T-helper 1 cell treated with Interleukin-12 subunit alpha and Interleukin-12 subunit beta and Interleukin-4 antibody, amounts not matched to agents 30 ng/mL and 1 ng/mL, for 36 hours (primary cell): ENCODE data around the gene NEUROD4. TPM values are rescaled to one million over a fixed set of nuclear protein-coding genes. Genes with fewer than 3 reads are reported as not detected.

ENCODE experiments used
- intact Hi-C: fragments of 100-400 bp; cut with micrococcal nuclease; formaldehyde crosslinking; loops from one replicate; pipeline ENCODE4 v1.15.1; 2024
- total RNA-seq: library from RNA; stranded (reverse); gene quantifications from 2 replicates; pipeline ENCODE4 v1.2.3, GENCODE V29; 2022

Gene NEUROD4, protein sequence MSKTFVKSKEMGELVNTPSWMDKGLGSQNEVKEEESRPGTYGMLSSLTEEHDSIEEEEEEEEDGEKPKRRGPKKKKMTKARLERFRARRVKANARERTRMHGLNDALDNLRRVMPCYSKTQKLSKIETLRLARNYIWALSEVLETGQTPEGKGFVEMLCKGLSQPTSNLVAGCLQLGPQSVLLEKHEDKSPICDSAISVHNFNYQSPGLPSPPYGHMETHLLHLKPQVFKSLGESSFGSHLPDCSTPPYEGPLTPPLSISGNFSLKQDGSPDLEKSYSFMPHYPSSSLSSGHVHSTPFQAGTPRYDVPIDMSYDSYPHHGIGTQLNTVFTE
- total RNA-seq = not detected in 2 replicates

DNA sequence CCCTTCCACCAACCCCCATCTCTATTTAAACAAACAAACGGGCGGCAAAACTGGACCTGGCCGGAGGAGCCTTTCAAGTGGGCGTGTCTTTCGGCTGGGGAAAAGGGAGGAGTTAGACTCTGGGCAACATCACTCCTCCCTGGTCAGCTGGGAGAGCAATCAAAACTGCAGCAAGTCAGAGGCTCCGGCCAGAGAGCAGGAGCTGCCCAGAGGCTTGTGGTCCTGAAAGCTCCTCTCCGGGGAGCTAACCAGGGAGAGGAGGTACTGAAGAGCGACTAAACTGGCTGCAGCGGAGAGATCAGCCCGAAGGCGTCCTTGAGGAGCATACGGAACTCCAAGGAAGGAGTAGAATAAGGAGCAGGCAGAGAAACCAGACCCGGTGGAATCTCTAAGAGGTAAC lies at the start of gene NEUROD4:
NEUROD4 (plus strand) TSS at position 191 of the 400 bp plus-strand sequence. CDS start 6,466 bp downstream, outside the sequence.
- intact Hi-C loops = no loop called here

DNA sequence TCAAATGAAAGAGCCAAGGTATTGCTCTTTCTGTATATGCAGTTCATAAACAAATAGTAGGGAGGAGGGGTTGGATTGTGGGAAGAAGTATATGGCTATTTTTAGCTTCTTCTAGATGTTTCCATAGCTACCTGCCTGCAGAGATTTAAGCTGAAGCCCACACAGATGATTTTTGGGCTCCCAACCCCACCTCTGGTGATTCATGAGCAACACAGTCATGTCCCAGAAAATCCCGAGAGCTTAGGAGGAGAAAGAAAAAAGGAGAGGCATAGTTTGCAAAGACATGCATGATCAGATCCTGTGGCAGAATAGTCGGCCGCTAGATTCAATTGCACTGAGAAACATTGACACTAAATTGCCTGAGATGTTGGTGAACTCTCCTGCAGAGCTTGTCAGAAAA lies 49.0 kb upstream of the NEUROD4 start:
- intact Hi-C loops = no loop called here

DNA sequence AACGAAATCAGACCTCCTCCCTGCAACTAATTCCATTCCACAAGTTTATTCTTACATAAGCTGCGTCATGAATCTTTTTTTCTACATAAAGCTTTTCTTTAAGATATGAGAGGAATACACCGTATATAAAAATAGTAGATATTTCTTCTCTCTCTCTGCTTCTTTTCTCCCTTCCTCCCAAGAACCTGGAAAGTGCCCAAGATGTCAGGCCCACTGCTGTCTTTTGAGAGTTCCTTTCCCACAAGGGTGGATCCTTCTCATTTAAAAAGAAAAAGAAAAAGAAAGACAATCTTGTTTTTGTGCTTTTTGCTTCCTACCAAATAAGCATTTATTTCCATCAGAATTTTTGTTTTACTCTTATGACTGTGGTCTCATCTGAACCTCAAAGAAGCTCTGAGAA lies 46.2 kb upstream of the NEUROD4 start:
- intact Hi-C loops = no loop called here

DNA sequence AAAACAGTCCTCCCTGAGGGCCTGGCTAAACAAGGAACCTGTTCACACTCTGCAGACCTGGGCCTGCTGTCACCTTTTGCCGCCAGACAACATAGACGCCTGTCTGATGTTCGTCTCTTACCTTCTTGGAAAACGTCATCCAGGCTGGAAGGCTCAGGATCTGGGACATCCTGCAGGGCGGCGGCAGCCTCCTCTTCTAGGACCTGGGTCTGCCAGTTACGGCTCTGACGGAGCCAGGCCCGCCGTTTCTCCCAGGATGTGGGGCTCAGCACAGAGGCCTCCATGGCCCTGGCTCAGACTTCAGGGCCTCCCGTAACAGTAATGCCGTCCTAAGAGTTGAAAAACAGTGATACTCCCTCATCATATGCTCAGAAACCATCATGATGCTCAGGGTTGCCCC lies 45.5 kb upstream of the NEUROD4 start:
- intact Hi-C loops = no loop called here

DNA sequence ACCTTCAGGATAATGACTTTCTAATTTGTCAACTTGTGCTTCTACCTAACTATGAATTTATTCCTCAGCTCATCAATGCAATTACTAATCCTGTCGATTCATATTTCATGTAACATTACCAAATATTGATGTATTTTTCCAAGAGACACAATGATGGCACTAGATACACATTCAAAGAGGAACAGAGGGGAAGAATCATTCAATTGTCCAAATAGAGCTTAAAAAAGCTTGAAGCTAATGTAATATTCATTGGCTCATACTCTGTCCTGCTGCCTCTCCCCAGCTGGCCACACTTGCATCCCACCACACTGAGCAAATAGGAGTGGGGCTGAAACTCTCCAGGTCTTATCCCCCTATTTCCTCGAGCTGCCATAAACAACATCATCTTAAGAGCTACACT lies 44.5 kb upstream of the NEUROD4 start:
- intact Hi-C loops = no loop called here

DNA sequence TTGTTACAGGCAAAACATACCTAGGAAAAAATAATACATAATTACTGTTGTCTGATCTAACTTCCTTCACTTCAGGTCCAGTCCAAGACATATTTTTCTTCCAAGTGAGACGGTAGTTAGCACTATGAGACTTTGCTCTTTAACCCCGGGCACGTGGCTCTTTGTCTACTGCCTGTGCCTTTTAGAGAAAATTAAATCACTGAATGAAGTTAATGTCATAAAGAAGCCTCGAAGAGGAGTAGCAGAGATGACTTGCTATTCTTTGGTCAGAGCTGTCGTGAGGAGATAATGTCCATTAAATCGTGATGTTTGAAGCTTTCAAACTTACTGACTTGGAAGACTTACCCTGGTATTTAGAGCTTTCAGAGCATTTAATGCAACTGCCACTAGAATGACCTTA lies 43.9 kb upstream of the NEUROD4 start:
- intact Hi-C loops = no loop called here

DNA sequence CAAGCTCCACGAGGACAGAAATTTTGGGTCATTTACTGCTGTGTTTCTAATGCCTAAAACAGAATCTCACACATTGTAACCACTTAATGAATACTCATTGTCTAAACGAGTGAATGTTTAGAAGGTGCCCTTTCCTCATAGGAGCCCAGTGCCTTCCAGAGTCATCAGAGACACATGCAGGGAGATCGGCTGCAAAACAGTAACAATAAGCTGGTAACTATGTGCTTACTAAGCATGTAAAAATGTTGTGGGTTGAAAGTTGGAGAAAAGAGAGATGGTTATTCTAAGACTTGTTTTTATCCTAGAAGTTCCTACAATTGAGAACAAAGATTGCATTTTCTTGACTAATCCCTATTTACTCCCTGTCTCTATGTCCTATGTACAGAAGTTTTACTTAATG lies 42.6 kb upstream of the NEUROD4 start:
- intact Hi-C loops = no loop called here

DNA sequence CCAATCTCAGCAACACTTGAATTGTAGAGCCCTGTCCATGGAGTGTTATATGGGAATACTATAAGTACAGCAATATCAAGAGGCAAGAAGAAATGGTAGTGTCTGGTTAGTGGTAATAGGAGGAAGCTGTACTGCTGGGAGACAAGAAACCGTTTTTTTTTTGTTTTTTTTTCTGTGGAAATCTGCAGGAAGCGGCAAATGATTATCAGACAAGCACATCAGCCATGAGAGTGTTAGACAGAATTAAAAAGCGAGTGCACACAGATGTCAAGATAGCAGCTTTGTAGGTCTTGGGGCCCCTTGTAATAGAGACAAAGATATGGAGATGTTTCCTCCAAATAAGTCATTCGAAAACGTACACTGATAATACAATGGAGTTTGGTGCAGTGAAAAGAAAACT lies 41.9 kb upstream of the NEUROD4 start:
- intact Hi-C loops = loop anchor here (1.0 kb wide), 1 partner anchor 9 kb away; no protein-coding TSS in a partner anchor

DNA sequence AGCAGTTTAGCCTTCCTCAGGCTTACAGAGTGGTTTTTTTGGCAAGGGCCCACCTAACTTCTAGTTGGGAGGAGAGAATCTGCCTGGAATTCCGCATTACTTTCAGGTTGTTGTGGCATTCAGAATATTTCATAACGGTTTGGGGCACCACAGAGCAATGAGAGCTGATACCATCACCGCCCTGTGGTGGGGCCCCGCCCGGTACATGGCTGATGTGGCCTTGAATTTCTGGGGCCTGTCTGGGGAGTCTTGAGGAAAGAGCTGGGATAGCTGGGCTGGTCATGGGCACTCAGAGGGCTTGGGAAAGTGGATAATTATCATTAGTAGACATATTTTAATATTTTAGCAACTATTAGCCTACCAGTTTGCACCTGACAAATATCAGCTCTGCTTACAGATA lies 39.4 kb upstream of the NEUROD4 start:
- intact Hi-C loops = loop anchor here (5.0 to 10.0 kb wide), 4 partner anchors 416 to 947 kb away; partner anchors contain the start of genes CBX5, HNRNPA1 and PYM1

DNA sequence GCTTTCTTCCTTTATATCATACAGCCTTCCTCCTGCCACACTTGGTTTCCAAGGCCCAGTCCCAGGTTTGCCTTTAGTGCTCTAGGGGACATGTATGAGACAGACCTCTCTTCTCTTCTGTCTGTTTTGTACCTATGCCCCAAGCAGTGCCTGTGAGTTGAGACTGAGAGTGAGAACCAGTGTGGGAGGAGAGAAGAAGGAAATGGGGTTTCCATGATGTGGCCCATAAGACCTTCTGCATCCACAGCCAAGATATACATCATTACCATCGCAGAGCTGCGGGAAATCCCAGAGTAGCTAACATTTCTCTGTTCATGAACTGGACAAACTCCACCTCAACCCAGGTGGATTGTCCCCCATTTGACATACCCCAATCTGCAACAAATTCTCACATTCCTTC lies 38.0 kb upstream of the NEUROD4 start:
- intact Hi-C loops = loop anchor here (5.0 to 10.0 kb wide), 4 partner anchors 417 to 946 kb away; partner anchors contain the start of genes CBX5, HNRNPA1 and PYM1

DNA sequence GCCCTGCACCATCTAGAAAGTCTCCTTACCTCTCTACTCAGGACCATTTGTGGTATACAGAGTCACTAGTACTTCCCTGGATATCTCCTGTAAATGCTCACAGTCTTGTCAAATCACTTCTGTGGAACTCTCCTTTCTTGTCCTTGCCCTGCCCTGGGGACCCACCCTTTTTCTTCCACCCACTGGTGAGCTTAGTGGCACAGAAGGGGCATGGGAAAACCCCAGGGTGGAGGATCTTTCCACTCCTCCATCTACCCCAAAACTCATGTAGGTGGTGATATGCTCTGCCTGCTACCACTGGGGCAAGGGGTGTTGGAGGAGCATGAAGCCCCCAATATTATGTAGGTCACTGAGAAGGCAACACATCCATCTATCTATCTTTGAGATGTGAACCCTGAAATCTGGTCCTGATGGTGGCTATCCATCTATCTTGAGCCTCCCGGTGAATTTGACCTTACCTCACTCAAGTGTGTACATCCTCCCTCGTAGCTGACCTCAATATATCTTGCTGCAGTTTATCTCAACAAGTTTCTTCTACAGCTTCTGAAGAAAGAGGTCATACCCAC lies 36.2 kb upstream of the NEUROD4 start:
- intact Hi-C loops = loop anchor here (1.0 to 10.0 kb wide), 10 partner anchors 10 to 944 kb away; partner anchors contain the start of genes CBX5, HNRNPA1, MUCL1 and PYM1

DNA sequence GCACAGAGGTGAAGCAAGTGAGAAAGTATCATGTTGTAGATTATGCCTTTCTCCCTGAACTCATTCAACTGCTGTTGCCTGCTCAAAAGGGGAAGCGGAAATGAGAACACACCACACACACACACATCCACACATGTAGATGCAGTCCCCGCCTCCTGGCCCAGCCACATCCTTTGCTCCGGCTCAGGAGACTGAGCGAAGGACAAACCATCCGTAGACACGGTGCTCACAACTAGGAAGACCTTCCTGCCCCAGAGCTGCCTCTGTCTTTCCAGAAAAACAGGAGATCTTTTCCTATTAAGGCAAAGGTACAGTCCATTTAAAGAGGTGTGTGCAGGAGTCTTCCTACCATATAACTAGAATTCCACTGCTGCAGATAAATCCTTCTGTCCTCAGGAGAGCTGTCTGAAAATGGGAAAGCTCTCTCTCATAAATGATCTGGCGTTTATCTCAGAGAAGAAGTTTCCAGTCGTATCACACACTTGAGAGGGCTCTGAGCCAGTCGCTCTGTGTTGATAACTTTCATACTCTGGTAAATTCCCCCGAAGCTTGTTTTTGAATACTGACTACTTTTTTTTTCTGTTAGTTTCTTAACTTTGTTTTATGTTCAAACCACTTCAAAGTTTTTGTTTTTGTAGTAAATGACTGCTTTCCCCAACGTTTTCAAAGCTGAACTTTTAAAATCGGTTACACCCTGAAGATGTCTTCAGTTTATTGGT lies 35.0 kb upstream of the NEUROD4 start, which contains the start of gene TESPA1:
TESPA1 (minus strand) TSS at position 105 of the 719 bp plus-strand sequence. CDS start 10,200 bp downstream, outside the sequence.
- intact Hi-C loops = loop anchor here (1.0 to 10.0 kb wide), 10 partner anchors 8 to 942 kb away; partner anchors contain the start of genes CBX5, HNRNPA1, MUCL1 and NCKAP1L

DNA sequence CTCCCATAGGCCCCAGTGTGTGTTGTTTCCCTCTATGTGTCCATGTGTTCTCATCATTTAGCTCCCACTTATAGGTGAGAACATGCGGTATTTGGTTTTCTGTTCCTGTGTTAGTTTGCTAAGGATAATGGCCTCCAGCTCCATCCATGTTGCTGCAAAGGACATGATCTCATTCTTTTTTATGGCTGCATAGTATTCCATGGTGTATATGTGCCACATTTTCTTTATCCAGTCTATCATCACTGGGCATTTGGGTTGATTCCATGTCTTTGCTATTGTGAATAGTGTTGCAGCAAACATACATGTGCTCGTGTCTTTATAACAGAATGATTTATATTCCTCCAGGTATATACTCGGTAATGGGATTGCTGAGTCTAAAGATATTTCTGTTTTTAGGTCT lies 33.0 kb upstream of the NEUROD4 start:
- intact Hi-C loops = loop anchor here (10.0 kb wide), 2 partner anchors 422 to 772 kb away; no protein-coding TSS in a partner anchor

DNA sequence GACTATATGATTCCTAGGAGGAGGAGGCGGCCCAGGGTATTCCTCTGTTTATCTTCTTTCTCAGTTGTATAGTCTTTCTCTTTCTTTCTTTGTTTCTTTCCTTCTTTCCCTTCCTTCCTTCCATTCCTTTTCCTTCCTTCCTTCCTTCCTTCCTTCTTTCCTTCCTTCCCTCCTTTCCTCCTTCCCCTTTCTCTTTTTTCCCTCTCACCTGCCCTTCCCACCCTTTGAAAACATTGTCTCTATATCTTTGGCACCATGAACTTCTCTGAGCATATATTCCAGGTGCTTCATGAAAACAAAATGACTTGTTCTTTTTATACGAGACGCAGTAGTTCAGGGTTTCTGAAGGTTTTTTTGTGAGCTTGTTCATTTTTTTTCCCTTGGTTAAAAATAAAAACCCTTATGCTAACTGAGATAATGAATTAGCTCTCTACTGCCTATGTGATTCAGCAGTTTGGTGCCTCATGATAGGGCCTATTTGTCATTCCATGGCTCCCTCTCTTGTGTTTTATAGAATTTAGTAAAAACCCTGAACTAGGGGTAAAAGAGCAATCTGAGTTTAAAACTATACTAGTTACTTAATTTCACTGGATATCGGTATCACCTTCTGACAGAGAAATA lies 32.1 kb upstream of the NEUROD4 start:
- intact Hi-C loops = loop anchor here (10.0 kb wide), 2 partner anchors 423 to 773 kb away; no protein-coding TSS in a partner anchor

DNA sequence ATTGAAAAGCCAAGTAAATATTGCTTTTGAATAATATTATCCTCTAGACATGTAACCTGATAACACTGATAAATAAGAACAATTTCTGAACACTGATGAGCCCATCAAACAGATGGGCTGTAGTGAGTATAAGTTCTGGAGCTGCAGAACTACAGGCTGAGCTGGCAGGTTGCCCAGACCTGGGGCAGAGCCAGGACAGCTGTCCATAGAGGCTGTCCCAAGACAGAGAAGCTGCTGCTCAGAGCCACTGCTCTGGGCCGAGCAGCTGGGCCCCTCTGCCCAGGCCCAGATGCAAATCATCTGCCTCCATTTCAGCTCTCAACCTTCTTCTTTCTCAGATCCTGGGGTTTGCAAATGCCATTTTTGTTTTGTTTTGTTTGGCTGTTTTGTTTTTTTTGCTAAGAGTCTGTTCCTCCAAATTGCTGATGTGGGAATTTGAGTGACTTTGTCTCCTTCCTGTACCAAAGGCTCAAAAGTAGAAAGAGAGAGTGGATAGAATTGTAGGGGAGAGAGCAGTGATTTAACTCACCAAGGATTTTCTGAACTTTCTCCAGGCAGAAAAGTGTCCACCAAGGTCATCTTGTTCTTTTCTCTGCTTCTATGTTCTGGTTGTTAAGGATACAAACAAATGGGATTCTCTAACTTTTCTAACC lies 31.2 kb upstream of the NEUROD4 start:
- intact Hi-C loops = loop anchor here (10.0 kb wide), 2 partner anchors 424 to 774 kb away; no protein-coding TSS in a partner anchor

DNA sequence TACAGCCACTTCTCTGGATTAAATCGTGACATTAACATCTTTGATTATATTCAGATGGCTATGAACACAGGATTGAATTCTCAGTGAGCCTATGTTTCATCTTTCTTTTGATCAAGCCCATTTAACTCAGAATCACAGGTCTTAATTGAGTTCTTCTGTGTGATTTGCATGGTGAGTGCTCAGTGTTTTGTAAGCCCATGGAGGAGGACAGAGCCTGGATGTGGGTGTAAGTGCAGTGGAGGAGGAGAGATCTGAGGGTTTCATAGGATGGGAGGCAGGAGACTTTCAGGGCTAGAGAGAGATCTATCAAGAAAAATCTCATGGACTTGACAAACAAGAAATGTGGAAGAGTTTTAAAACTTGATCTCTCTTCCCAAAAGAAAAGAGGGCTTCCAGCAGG lies 29.9 kb upstream of the NEUROD4 start:
- intact Hi-C loops = loop anchor here (2.0 to 10.0 kb wide), 3 partner anchors 425 to 775 kb away; partner anchors contain the start of gene BLOC1S1

DNA sequence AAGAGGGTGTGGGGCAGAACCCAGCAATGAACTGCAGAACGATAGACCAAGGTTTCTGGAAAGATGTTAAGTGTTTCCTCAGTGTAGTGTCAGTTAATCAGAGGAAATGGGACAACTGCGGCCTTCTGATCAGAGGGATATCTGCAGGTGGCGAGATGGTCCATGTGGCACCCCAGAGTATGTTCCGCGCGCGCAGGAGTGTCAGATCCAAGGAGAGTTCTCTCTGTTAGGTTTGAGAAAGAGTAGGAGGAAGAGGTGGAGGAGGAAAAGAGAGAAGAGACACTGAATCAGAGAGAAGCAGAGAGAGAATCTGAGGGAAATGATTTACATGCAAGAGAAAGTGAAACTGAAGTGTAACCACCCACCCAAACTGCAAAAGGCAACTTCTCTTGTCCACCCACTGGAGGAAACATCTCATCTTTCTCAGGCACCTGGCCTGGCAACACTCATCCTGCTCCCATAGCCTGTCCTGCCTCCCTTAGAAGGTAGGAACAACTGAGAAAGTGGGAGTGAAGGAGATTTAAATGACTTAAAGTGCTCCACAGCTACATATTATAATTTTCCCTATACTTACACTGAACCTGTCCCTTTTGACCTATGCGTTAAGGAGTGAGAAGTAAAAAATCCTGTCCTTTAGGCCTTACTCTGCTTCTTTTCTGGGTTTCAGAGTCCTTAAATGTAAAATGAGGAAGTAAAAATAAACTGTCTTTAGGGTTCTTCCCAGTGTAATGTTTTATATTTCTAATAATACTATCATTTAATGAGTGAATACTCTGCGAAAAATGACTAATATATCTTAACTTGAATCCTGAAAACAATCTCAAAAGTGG lies 28.4 kb upstream of the NEUROD4 start:
- intact Hi-C loops = loop anchor here (1.0 to 2.0 kb wide), 2 partner anchors 289 to 725 kb away; partner anchors contain the start of gene BLOC1S1

DNA sequence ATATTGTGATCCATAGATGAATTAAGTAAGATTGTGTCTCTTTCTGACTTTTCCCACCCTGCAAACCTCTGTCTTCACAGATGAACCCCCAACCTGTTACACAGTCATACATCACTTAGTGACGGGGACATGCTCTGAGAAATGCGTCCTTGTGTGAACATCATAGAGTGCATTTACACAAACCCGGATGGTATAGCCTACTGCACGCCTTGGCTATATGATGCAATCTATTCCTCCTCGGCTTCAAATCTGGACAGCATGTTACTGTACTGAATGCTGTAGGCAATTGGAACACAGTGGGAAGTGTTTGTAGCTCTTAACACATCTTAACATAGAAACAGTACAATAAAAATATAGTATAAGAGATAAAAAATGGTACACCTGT lies 27.8 kb upstream of the NEUROD4 start:
- intact Hi-C loops = loop anchor here (1.0 to 2.0 kb wide), 2 partner anchors 290 to 725 kb away; partner anchors contain the start of gene BLOC1S1

DNA sequence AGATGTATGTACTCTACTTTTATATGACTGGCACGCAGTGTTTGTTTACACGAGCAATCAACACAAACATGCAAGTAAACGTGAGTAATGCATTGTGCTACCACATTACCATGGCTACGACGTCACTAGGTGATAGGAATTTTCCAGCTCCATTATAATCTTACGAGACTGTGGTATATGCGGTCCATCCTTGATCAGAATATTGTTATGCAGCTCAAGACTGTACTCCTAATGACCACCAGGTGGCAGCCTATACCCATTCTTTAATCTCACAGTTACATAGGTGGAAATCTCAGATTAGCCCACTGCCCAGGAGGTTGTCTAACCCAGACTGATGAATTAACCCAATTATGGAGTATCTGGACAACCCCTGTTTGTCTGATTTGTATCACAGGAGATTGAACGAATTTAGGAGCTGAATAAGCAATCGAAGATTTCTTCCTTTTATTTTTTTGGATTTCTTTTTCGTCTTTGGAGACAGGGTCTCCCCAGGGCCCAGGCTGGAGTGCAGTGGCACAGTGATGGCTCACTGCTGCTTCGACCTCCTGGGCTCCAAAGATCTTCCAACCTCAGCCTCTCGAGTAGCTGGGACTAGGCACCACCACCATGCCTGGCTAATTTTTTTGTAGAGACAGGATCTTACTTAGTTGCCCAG lies 26.5 kb upstream of the NEUROD4 start:
- intact Hi-C loops = loop anchor here (1.0 kb wide), 7 partner anchors 9 to 244 kb away; partner anchors contain the start of genes MUCL1 and TESPA1
